ENCODE data around the gene S1PR4. TPM values are rescaled to one million over a fixed set of nuclear protein-coding genes. Genes with fewer than 3 reads are reported as not detected.
A peak's percentile ranks its signal among the peaks of the same experiment; 100 is the strongest.
"Not testable (repeated sequence)": the region's sequence is repeated elsewhere in the genome, so short reads cannot be mapped to it uniquely, and the experiment has no call there.

Gene S1PR4
- total and polyA plus RNA-seq, 9 donors, result 0.20 to 1.1 (median 0.50) TPM; not detected in 2

DNA sequence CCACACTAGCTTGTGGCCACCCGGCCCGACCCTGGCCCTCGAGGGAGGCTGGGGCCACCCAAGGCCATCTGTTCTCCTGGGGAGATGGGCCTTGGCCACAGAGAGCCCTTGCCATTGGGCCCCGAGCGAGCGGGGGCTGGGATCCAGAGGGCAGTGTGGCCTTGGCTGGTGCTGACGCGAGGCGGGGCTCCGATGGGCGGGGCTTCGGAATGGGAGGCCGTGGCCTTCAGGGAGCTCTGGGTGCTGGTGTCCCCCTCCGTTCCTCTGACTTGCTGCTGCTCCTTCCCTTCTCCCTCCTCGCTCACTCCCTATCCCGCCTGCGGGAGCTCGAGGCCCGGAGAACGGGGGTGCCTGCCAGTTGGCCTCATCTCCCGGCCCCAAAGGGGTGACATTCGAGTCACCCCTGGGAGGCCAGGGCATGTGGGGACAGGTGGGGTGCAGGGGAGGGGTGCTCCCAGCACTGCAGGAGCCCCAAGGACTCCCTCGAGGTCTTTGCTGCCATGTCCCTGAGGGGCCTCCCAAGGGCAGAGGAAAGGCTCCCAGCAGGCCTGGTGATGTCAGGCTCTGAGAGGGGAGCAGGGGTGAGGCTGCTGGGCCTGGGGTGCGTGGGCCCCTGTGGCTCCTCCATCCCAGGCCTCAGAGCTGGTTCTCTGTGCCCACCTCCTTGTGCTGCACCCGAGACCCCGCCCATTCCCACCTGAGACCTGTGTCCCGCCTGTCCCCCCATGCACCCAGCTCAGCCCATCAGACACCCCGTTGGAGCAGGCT is 11.3 kb downstream of the S1PR4 start:
- Histone ChIP-seq H3K36me3 (no peaks in the 10 kb centered on the region), H3K4me3 (no peak overlapping the region), H3K9me3 (no peaks in the 10 kb centered on the region), H3K4me1 (ENCODE audit: insufficient read depth) (peaks cover 11% of the 10 kb centered on the region), H3K27ac (no peak overlapping the region), H3K27me3 (no peaks in the 10 kb centered on the region)
- no peak for TF ChIP-seq EP300 (IDR thresholded peaks at IDR 0.05)
- no peak for TF ChIP-seq POLR2A (IDR thresholded peaks at IDR 0.05)
- no peak for TF ChIP-seq CTCF (IDR thresholded peaks at IDR 0.05)
- WGBS, 3 donors, result 75 to 83% (median 76%) methylated on average over 24 to 28 of the region's 28 CpGs
- intact Hi-C loops (cut with DNase I), result no loop called here
- DNase-seq, result peak in 2 of 5 donors; percentile 19 to 43

- TF ChIP-seq EP300 (IDR thresholded peaks at IDR 0.05), result no peak
- TF ChIP-seq POLR2A (IDR thresholded peaks at IDR 0.05), result no peak
- no peak for TF ChIP-seq CTCF (IDR thresholded peaks at IDR 0.05)
- peaks cover 11% of the 10 kb centered on the region for H3K4me1 ChIP-seq (ENCODE audit: insufficient read depth)
- H3K36me3 ChIP-seq, result no peaks in the 10 kb centered on the region
- H3K4me3 ChIP-seq, result no peak overlapping the region
- no peaks in the 10 kb centered on the region for H3K9me3 ChIP-seq
- intact Hi-C loops (cut with DNase I), result no loop called here
- H3K27ac ChIP-seq, result no peak overlapping the region
- no peak for DNase-seq
- H3K27me3 ChIP-seq, result no peaks in the 10 kb centered on the region
- WGBS, 3 donors, result 91 to 95% (median 91%) methylated on average over 18 of the region's 18 CpGs
These were observed 11.9 kb downstream of the S1PR4 start for GRCh38 chr19:3190470-3190770.

- TF ChIP-seq EP300 (IDR thresholded peaks at IDR 0.05) (no peak), CTCF (IDR thresholded peaks at IDR 0.05) (no peak), POLR2A (IDR thresholded peaks at IDR 0.05) (no peak)
- Histone ChIP-seq H3K27me3 (no peaks in the 10 kb centered on the region), H3K27ac (no peak overlapping the region), H3K4me3 (no peak overlapping the region), H3K36me3 (no peaks in the 10 kb centered on the region), H3K9me3 (no peaks in the 10 kb centered on the region), H3K4me1 (ENCODE audit: insufficient read depth) (peaks cover 11% of the 10 kb centered on the region)
- peak in 2 of 5 donors; percentile 19 to 28 for DNase-seq
- intact Hi-C loops (cut with DNase I), result no loop called here
- WGBS, 3 donors, result 89 to 92% (median 91%) methylated on average over 46 of the region's 46 CpGs
These were observed 12.6 kb downstream of the S1PR4 start for GRCh38 chr19:3190921-3191805.

DNA sequence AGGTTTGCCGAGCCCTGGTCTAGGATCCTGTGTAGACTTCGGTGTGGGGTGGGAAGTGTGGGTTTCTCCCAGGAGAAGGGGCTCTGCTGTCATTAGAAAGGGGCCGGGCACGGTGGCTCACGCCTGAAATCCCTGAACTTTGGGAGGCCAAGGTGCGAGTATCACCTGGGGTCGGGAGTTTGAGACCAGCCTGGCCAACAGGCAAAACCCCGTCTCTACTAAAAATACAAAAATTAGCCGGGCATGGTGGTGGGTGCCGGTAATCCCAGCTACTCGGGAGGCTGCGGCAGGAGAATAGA is 13.2 kb downstream of the S1PR4 start:
- H3K36me3 ChIP-seq, result not testable (repeated sequence)

GRCh38 chr19:3192228-3192635 is 13.7 kb downstream of the S1PR4 start:
- Histone ChIP-seq H3K4me1 (ENCODE audit: insufficient read depth) (peaks cover 2% of the 10 kb centered on the region), H3K4me3 (no peak overlapping the region), H3K9me3 (no peaks in the 10 kb centered on the region), H3K36me3 (no peaks in the 10 kb centered on the region), H3K27me3 (no peaks in the 10 kb centered on the region), H3K27ac (no peak overlapping the region)
- peak in 1 of 5 donors; percentile 14 for DNase-seq
- 93 to 94% (median 94%) methylated on average over 32 of the region's 32 CpGs for WGBS, 3 donors
- intact Hi-C loops (cut with DNase I), result no loop called here
- TF ChIP-seq CTCF (IDR thresholded peaks at IDR 0.05), result no peak

More for the DNA sequence above, 13.2 kb downstream of the S1PR4 start:
- H3K4me3 ChIP-seq; H3K4me1 ChIP-seq (ENCODE audit: insufficient read depth); DNase-seq; H3K27ac ChIP-seq; H3K27me3 ChIP-seq; intact Hi-C loops (cut with DNase I); H3K9me3 ChIP-seq: not testable (repeated sequence)
- WGBS, 3 donors, result 92 to 95% (median 93%) methylated on average over 12 of the region's 12 CpGs
